LNCaP clone FGC (cell line): ENCODE data around the gene ZNF226.
"Not testable (repeated sequence)": the region's sequence is repeated elsewhere in the genome, so short reads cannot be mapped to it uniquely, and the experiment has no call there.

Experiments
- DNase-seq: peaks from one replicate; pipeline ENCODE4 v3.0.0-alpha.2; 2011; ENCODE audit warnings: low read depth
- H3K4me3 ChIP-seq: 2 replicates; pipeline ENCODE4 v1.5.1; 2011; ENCODE audit warnings: mild to moderate bottlenecking, low read depth, low read length, control low read depth
- CTCF ChIP-seq: IDR thresholded peaks from 2 replicates; pipeline ENCODE4 v1.5.1; 2012; ENCODE audit warnings: mild to moderate bottlenecking; ENCODE audit not compliant: control insufficient read depth, insufficient read depth; ENCODE audit errors: extremely low read depth

The ZNF226 gene

GRCh38 chr19:44156475-44156874 lies 8.4 kb upstream of the ZNF226 start:
- no peak overlapping the region for H3K4me3 ChIP-seq
- no peak for TF ChIP-seq CTCF
- DNase-seq = no peak

GRCh38 chr19:44163789-44164188 lies 1.1 kb upstream of the ZNF226 start:
- H3K4me3 ChIP-seq = no peak overlapping the region
- DNase-seq = no peak
- TF ChIP-seq CTCF = no peak

GRCh38 chr19:44164327-44164672 lies 600 bp upstream of the ZNF226 start:
- peak overlapping the region; percentile 83 for H3K4me3 ChIP-seq
- no peak for DNase-seq
- no peak for TF ChIP-seq CTCF

GRCh38 chr19:44170660-44171059 lies 5.8 kb downstream of the ZNF226 start:
- not testable (repeated sequence) for DNase-seq, H3K4me3 ChIP-seq

- no peak for TF ChIP-seq CTCF
- H3K4me3 ChIP-seq = no peak overlapping the region
- DNase-seq = no peak
These were observed 11.7 kb downstream of the ZNF226 start for GRCh38 chr19:44176590-44176989.

GRCh38 chr19:44180968-44181367 lies 16.1 kb downstream of the ZNF226 start:
- no peak for DNase-seq
- TF ChIP-seq CTCF = no peak
- no peak overlapping the region for H3K4me3 ChIP-seq

GRCh38 chr19:44182145-44182544 lies 17.2 kb downstream of the ZNF226 start:
- H3K4me3 ChIP-seq = no peak overlapping the region
- DNase-seq = no peak
- no peak for TF ChIP-seq CTCF

- DNase-seq = no peak
- H3K4me3 ChIP-seq = no peak overlapping the region
- no peak for TF ChIP-seq CTCF
These were observed 25.1 kb downstream of the ZNF226 start for GRCh38 chr19:44190020-44190419.
